Measurements from ENCODE around the gene BICRAL.
"Not testable (repeated sequence)": the region's sequence is repeated elsewhere in the genome, so short reads cannot be mapped to it uniquely, and the experiment has no call there.

Gene BICRAL

GRCh38 chr6:42902429-42903263, 120.8 kb downstream of the BICRAL start:
- not testable (repeated sequence) for DNase-seq

DNA sequence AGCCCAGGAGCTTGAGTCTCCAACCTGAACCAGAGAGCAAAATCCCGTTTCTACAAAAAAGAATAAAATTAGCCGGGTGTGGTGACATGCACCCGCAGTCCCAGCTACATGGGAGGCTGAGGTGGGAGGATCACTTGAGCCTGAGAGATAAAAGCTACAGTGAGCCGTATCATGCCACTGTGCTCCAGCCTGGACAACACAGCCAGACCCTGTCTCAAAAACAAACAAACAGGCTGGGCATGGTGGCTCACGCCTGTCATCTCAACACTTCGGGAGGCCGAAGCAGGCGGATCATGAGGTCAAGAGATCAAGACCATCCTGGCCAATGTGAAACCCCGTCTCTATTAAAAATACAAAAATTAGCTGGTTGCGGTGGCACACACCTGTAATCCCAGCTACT, 122.6 kb downstream of the BICRAL start:
- DNase-seq, result no peak

DNA sequence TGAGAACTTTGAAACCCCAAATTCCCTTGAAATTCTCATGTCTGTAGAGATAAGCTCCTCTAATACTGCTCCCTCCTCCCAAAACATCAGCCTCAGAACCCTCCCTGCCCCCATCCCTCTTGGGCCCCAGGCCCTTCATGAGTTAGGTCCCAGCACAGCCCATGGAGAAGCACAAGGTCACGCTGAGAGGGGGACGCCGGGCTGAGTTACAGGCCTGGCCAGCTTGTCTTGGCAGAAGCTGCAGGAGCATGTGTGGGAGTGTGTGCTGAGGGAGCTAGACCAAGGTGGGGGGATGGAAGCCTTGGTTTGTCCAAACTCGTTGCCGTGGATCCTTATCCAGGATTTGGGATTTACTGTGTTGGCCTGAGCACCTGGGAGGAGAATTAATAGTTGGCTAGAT, 125.5 kb downstream of the BICRAL start:
- DNase-seq, result no peak

DNA sequence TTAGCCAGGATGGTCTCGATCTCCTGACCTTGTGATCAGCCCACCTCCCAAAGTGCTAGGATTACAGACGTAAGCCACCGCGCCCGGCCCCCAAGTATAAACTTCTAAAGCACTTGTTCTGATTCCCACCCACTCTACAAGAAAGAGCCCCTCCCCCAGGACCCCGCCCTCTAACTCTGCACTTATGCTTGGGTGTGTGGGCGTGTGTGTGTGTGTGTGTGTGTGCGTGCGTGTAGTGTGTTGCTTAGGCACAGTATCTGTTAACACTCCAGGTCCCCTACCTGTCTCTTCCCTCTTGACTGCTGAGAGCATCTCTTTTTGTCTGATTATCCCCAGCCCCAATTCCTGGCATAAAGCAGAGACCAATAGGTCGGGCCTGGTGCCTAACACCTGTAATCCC, 128.0 kb downstream of the BICRAL start:
- no peak for DNase-seq

DNA sequence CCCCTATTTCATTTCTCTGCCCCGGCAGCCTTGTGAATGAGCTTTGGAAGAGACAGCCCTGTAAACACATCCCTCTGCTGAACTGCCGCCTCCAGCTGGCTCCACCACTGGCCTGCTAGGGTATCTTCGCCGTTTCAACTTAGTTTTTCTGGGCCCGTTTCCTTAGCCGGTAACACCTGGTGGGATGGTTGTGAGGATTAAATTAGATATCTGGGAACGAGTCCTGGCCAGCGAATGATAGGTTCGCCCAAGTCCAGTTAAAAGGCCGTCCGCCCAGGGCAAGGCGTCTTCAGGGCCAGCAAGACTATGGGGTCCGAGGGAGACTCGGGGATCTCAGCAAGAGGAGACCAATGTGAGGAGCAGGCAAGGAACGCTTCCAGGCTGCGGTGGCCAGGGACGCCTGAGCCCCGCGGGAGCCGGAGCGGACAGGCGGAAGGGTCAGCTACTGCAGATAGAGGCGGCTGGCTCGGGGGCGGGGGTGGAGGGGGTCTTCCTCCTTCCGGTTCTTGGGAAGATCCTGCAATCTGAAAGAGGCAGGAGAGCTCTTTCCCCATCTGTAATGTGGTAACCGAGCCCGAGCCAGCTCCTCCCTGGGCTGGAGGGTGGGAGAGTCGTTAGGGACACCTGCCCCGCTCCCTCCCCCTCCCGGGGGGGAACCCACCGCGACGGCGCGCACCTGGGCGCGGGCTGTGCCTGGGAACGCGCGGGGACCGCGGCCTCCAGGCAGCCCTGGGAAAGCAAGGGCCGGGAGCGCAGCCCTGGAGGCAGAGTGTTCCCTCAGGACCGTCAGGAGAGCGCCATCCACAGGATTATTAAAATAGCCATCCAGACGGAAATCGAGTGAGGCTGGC, 129.5 kb downstream of the BICRAL start:
- no peak for DNase-seq

DNA sequence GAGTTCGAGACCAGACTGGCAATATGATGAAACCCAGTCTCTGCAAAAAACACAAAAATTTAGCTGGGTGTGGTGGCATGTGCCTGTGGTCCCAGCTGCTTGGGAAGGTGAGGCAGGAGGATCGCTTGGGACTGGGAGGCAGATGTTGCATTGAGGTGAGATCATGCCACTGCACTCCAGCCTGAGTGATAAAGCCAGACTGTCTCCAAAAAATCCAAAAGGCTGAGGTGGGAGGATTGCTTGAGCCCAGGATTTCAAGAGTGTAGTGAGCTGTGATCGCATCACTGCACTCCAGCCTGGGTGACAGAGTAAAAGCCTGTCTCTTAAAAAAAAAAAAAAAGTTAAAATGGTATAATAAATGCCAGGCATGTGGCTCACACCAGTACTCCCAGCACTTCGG, 132.7 kb downstream of the BICRAL start:
- DNase-seq, result no peak

- no peak for DNase-seq
Measured at GRCh38 chr6:42915732-42916131, 133.9 kb downstream of the BICRAL start, which contains the start of gene PTCRA. Gene PTCRA (plus strand): TSS chr6:42916053. CDS start chr6:42916070, 17 bp downstream.

DNA sequence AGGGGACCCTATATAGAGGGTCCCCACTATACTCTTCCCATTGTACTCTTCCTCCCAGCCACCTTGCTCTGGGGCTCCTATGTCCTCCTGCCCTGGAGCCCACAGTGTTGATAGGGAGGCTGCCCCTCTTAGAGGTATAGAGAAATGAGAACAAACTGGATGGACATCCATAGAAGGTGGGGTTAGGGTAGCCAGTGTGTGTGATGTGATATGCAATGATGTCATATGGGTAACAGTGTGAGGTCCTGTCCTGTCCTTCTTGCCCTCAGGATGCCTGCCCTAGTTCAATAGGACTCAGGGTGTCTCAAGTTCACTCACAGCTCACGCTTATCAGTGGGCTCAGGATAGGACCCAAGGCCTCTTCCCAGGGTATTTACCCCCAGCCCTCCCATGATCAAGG, 134.4 kb downstream of the BICRAL start:
- no peak for DNase-seq
